HG03135 (cell line): Measurements from ENCODE around the gene IL23A.

Experiments used
- ATAC-seq: cut with Tn5 transposase; IDR thresholded peaks from one replicate; pipeline ENCODE4 v1.9.1; 2021; ENCODE audit warnings: mild to moderate bottlenecking, moderate library complexity; ENCODE audit not compliant: unreplicated experiment

The IL23A gene

GRCh38 chr12:56359851-56360767, 21.4 kb downstream of the IL23A start, which contains the start of gene STAT2:
STAT2 (minus strand) TSS chr12:56360107; CDS start chr12:56356571, 3,536 bp downstream.
- ATAC-seq, result peak; percentile 95

GRCh38 chr12:56361487-56362129, 22.9 kb downstream of the IL23A start:
- no peak for ATAC-seq

- ATAC-seq, result no peak
Observed at GRCh38 chr12:56362130-56363059, 23.7 kb downstream of the IL23A start, which contains the start of gene APOF. APOF (minus strand) TSS chr12:56362857; CDS start chr12:56362745, 112 bp downstream.

- no peak for ATAC-seq
Observed at GRCh38 chr12:56366948-56367347, 28.3 kb downstream of the IL23A start.

GRCh38 chr12:56373515-56373914, 34.8 kb downstream of the IL23A start:
- no peak for ATAC-seq

- peak; percentile 30 for ATAC-seq
Observed at GRCh38 chr12:56374726-56375597, 36.3 kb downstream of the IL23A start.

GRCh38 chr12:56375598-56376434, 37.1 kb downstream of the IL23A start:
- ATAC-seq, result peak; percentile 71

GRCh38 chr12:56377310-56377988, 38.8 kb downstream of the IL23A start:
- ATAC-seq, result no peak

GRCh38 chr12:56377989-56378316, 39.3 kb downstream of the IL23A start:
- ATAC-seq, result no peak

- ATAC-seq, result no peak
Observed at GRCh38 chr12:56382611-56383010, 43.9 kb downstream of the IL23A start.

- no peak for ATAC-seq
Observed at GRCh38 chr12:56385873-56386272, 47.2 kb downstream of the IL23A start.

- no peak for ATAC-seq
Observed at GRCh38 chr12:56387152-56387736, 48.6 kb downstream of the IL23A start.

- no peak for ATAC-seq
Observed at GRCh38 chr12:56389412-56389811, 50.7 kb downstream of the IL23A start.
